CD8-positive, alpha-beta memory T cell (primary cell): ENCODE measurements around the gene ETNK1. TPM values are rescaled to one million over a fixed set of nuclear protein-coding genes. Genes with fewer than 3 reads are reported as not detected.
"Not testable (repeated sequence)": the region's sequence is repeated elsewhere in the genome, so short reads cannot be mapped to it uniquely, and the experiment has no call there.

ENCODE experiments used
- CTCF ChIA-PET: fragments of 350-600 bp; sonication (Branson Sonifier 250); formaldehyde crosslinking; loops from one replicate; lab custom pipeline; 2021; ENCODE audit warnings: antibody characterized with exemption; lab: Charles Lee
- POLR2A ChIA-PET: fragments of 350-600 bp; sonication (Branson Sonifier 250); formaldehyde crosslinking; loops from one replicate; lab custom pipeline; 2021; ENCODE audit warnings: antibody characterized with exemption; lab: Charles Lee
- DNase-seq, 5 donors: peaks; one replicate each; pipeline versions ENCODE4 v3.0.0 to v3.0.0-alpha.2; 2020 to 2022; ENCODE audit warnings: mixed read lengths in 1 of 5
- H3K27ac ChIP-seq: one replicate; pipeline ENCODE4 v1.7.0; 2013; ENCODE audit warnings: low read depth, mild to moderate bottlenecking, low read length, moderate library complexity
- H3K27me3 ChIP-seq: 2 replicates; pipeline ENCODE4 v1.7.0; 2013; ENCODE audit warnings: low read length, mild to moderate bottlenecking; ENCODE audit not compliant: insufficient read depth, poor library complexity, severe bottlenecking
- H3K36me3 ChIP-seq: 2 replicates; pipeline ENCODE4 v1.7.0; 2013; ENCODE audit warnings: mild to moderate bottlenecking, low read length, moderate library complexity; ENCODE audit not compliant: insufficient read depth
- H3K4me1 ChIP-seq: 2 replicates; pipeline ENCODE4 v1.7.0; 2013; ENCODE audit warnings: mild to moderate bottlenecking, low read length, moderate library complexity; ENCODE audit not compliant: insufficient read depth
- H3K4me3 ChIP-seq: 2 replicates; pipeline ENCODE4 v1.7.0; 2013; ENCODE audit warnings: mild to moderate bottlenecking, low read length
- H3K9me3 ChIP-seq: 2 replicates; pipeline ENCODE4 v1.7.0; 2013; ENCODE audit warnings: mild to moderate bottlenecking, low read length
- H3K27ac Mint-ChIP-seq, 8 donors: one replicate each; pipeline ENCODE4 v1.8.0; 2020 to 2021; ENCODE audit warnings: mixed read lengths in 8 of 8, mild to moderate bottlenecking in 6 of 8, inconsistent platforms in 3 of 8, moderate library complexity in 3 of 8
- H3K27me3 Mint-ChIP-seq, 2 donors: one replicate each; pipeline ENCODE4 v1.8.0; 2020 to 2021; ENCODE audit warnings: mixed read lengths in 2 of 2, mild to moderate bottlenecking in 1 of 2, moderate library complexity in 1 of 2
- H3K36me3 Mint-ChIP-seq, 3 donors: one replicate each; pipeline ENCODE4 v1.8.0; 2020 to 2021; ENCODE audit warnings: mixed read lengths in 3 of 3, inconsistent platforms in 1 of 3, mild to moderate bottlenecking in 1 of 3
- H3K4me1 Mint-ChIP-seq, 3 donors: one replicate each; pipeline ENCODE4 v1.8.0; 2020 to 2021; ENCODE audit warnings: mixed read lengths in 3 of 3, inconsistent platforms in 1 of 3, mild to moderate bottlenecking in 1 of 3
- H3K4me3 Mint-ChIP-seq, 7 donors: one replicate each; pipeline ENCODE4 v1.8.0; 2020 to 2021; ENCODE audit warnings: mixed read lengths in 7 of 7, mild to moderate bottlenecking in 6 of 7, moderate library complexity in 4 of 7, inconsistent platforms in 2 of 7
- H3K9me3 Mint-ChIP-seq, 5 donors: one replicate each; pipeline ENCODE4 v1.8.0; 2020 to 2022; ENCODE audit warnings: mixed read lengths in 5 of 5, mild to moderate bottlenecking in 3 of 5, moderate library complexity in 2 of 5, inconsistent platforms in 1 of 5
- polyA plus RNA-seq: library from polyadenylated mRNA; unstranded; fragments of 300-500 nt; fragmentation: Illumina TruSeq; gene quantifications from one replicate; pipeline ENCODE4 v1.2.3, GENCODE V29; 2021
- total RNA-seq, 2 experiments: library from RNA; stranded (reverse); gene quantifications; one replicate each; pipeline ENCODE4 v1.2.3, GENCODE V29; 2021

The ETNK1 gene
- total and polyA plus RNA-seq, 3 experiments from 2014 or later, result 18.4 to 78.4 (median 76.7) TPM

DNA sequence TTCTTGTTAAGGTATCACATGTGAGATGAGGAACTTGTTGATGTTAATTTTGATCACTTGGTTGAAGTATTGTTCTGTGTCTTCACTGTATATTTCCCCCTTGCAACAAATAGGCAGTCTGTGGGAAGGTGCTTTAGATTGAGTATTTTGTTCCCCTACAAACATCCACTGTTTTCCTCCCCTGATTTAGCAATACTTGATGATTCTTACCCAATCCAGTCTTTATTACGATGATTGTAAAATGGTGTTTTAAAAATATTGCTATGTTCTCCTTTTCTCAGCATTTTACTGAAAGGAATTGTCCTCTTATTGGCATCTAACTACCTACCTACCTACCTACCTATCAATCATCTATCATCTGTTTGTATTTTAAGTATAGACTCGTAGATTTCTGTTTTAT lies 66.3 kb downstream of the ETNK1 start:
- Mint-ChIP-seq H3K27me3 (no peaks in the 10 kb centered on the region), H3K9me3 (no peaks in the 10 kb centered on the region), H3K4me3 (no peak overlapping the region), H3K4me1 (peaks cover 19 to 31% (median 20%) of the 10 kb centered on the region in 3 donors), H3K36me3 (peaks cover 0 to 8% (median 5%) of the 10 kb centered on the region in 3 donors), H3K27ac (peak overlapping the region in 1 of 8 donors; percentile 59)
- no peak for DNase-seq
- ChIA-PET POLR2A (no interaction called here), CTCF (no interaction called here)
- Histone ChIP-seq H3K9me3 (no peaks in the 10 kb centered on the region), H3K4me1 (peaks cover 3% of the 10 kb centered on the region), H3K27ac (no peak overlapping the region), H3K27me3 (no peaks in the 10 kb centered on the region), H3K4me3 (no peak overlapping the region), H3K36me3 (no peaks in the 10 kb centered on the region)

DNA sequence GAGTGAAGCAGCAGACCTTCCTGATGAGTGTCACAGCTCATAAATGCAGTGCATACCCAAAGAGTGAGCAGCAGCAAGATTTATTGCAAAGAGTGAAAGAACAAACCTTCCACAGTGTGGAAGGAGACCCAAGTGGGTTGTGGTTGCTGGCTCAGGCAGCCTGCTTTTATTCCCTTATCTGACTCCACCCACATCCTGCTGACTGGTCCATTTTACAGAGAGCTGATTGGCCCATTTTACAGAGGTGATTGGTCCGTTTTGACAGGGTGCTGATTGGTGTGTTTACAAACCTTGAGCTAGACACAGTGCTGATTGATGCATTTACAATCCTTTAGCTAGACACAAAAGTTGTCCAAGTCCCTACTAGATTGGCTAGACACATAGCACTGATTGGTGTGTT lies 67.5 kb downstream of the ETNK1 start:
- H3K9me3 ChIP-seq, POLR2A ChIA-PET, CTCF ChIA-PET, H3K9me3 Mint-ChIP-seq, H3K27me3 Mint-ChIP-seq, H3K4me1 ChIP-seq, H3K36me3 Mint-ChIP-seq, H3K27ac Mint-ChIP-seq, H3K4me3 ChIP-seq, DNase-seq, H3K27me3 ChIP-seq, H3K36me3 ChIP-seq, H3K27ac ChIP-seq, H3K4me3 Mint-ChIP-seq: not testable (repeated sequence)
- peaks cover 9 to 20% (median 12%) of the 10 kb centered on the region in 3 donors for H3K4me1 Mint-ChIP-seq

DNA sequence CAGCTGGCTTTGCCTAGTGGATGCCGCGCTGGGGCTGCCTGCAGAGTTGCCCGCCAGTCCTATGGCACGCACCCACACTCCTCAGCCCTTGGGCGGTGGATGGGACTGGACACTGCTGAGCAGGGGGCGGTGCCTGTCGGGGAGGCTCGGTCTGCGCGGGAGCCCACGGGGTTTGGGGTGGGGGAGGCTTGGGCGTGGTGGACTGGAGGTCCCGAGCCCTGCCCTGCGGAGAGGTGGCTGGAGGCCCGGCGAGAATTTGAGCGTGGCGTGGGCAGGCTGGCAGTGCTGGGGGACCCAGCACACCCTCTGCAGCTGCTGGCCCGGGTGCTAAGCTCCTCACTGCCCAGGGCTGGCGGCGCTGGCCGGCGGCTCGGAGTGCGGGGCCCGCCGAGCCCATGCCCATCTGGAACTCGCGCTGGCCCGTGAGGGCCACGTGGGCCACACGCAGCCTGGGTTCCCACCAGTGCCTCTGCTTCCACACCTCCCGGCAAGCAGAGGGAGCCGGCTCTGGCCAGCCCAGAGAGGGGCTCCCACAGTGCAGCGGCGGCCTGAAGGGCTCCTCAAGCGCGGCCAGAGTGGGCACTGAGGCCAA lies 68.1 kb downstream of the ETNK1 start:
- Histone ChIP-seq H3K4me3 (no peak overlapping the region), H3K9me3 (no peaks in the 10 kb centered on the region), H3K27me3 (no peaks in the 10 kb centered on the region), H3K4me1 (no peaks in the 10 kb centered on the region), H3K36me3 (no peaks in the 10 kb centered on the region), H3K27ac (no peak overlapping the region)
- peaks cover 0 to 5% (median 5%) of the 10 kb centered on the region in 3 donors for H3K36me3 Mint-ChIP-seq
- no peak for DNase-seq
- no peak overlapping the region for H3K27ac Mint-ChIP-seq
- POLR2A ChIA-PET, result no interaction called here
- no peaks in the 10 kb centered on the region for H3K9me3 Mint-ChIP-seq
- H3K4me1 Mint-ChIP-seq, result peaks cover 4 to 16% (median 8%) of the 10 kb centered on the region in 3 donors
- H3K27me3 Mint-ChIP-seq, result peaks cover 0 to 3% of the 10 kb centered on the region in 2 donors
- CTCF ChIA-PET, result no interaction called here
- H3K4me3 Mint-ChIP-seq, result no peak overlapping the region

DNA sequence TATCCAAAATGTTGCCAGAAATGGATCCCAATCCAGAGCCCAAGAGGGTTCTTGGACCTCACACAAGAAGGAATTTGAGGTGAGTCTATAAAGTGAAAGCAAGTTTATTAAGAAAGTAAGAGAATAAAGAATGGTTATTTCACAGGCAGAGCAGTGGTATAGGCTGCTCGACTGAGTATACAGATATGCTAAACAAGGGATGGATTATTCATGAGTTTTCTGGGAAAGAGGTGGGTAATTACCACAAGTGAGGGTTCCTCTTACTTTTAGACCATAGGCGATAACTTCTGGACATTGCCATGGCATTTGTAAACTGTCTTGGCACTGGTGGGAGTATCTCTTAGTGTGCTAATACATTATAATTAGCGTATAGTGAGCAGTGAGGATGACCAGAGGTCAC lies 73.6 kb downstream of the ETNK1 start:
- ChIA-PET POLR2A (no interaction called here), CTCF (no interaction called here)
- H3K27me3 ChIP-seq, result no peaks in the 10 kb centered on the region
- H3K9me3 Mint-ChIP-seq, result no peaks in the 10 kb centered on the region
- no peaks in the 10 kb centered on the region for H3K4me1 ChIP-seq
- no peak overlapping the region for H3K27ac ChIP-seq
- H3K27me3 Mint-ChIP-seq, result peaks cover 0 to 3% of the 10 kb centered on the region in 2 donors
- no peaks in the 10 kb centered on the region for H3K36me3 Mint-ChIP-seq
- H3K4me3 ChIP-seq, result no peak overlapping the region
- H3K27ac Mint-ChIP-seq, result no peak overlapping the region
- no peaks in the 10 kb centered on the region for H3K36me3 ChIP-seq
- H3K9me3 ChIP-seq, result no peaks in the 10 kb centered on the region
- no peak overlapping the region for H3K4me3 Mint-ChIP-seq
- DNase-seq, result no peak
- peaks cover 0 to 4% (median 0%) of the 10 kb centered on the region in 3 donors for H3K4me1 Mint-ChIP-seq

DNA sequence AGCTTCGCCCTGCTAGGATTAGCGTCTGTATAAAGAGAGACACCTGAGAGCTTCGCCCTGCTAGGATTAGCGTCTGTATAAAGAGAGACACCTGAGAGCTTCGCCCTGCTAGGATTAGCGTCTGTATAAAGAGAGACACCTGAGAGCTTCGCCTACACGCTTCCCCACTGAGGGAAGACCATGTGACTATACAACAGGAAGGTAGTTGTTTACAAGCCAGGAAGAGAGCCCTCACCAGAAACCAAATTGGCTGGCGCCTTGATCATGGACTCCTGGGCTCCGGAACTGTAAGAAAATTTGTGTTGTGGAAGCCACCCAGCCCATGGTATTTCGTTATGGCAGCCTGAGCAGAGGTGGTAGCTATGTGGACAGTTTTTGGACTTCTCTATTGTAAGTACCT lies 74.7 kb downstream of the ETNK1 start:
- CTCF ChIA-PET, result not testable (repeated sequence)

DNA sequence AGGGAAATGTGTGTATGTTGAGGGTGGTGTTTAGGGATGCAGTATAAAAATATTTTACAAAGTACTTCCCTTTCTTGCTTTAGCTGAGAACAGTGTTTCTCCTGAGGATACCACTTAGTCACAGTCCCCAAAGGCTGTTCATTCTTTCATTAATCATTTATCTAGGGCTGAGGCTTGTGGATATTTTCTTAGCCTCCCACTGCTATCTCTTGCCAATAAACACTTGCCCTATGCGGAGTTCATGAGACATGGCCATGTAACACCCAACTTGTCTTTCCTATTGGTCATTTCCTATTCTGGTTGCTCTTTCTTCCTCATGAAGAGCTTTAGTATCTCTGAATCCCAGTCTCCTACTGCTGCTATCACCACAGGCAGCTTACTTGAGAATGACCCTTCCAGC lies 75.1 kb downstream of the ETNK1 start:
- H3K36me3 Mint-ChIP-seq, result no peaks in the 10 kb centered on the region
- Histone ChIP-seq H3K9me3 (no peaks in the 10 kb centered on the region), H3K27ac (no peak overlapping the region), H3K4me1 (no peaks in the 10 kb centered on the region), H3K27me3 (no peaks in the 10 kb centered on the region), H3K4me3 (no peak overlapping the region), H3K36me3 (no peaks in the 10 kb centered on the region)
- peaks cover 0 to 3% of the 10 kb centered on the region in 2 donors for H3K27me3 Mint-ChIP-seq
- no peak overlapping the region for H3K4me3 Mint-ChIP-seq
- POLR2A ChIA-PET, result no interaction called here
- no peaks in the 10 kb centered on the region for H3K9me3 Mint-ChIP-seq
- H3K4me1 Mint-ChIP-seq, result no peaks in the 10 kb centered on the region
- CTCF ChIA-PET, result no interaction called here
- DNase-seq, result no peak
- H3K27ac Mint-ChIP-seq, result no peak overlapping the region

More for the DNA sequence above, 74.7 kb downstream of the ETNK1 start:
- H3K4me1 Mint-ChIP-seq, H3K9me3 Mint-ChIP-seq, H3K4me3 ChIP-seq, H3K27me3 ChIP-seq, DNase-seq, H3K27ac ChIP-seq, POLR2A ChIA-PET, H3K36me3 ChIP-seq, H3K36me3 Mint-ChIP-seq, H3K4me3 Mint-ChIP-seq, H3K9me3 ChIP-seq, H3K27ac Mint-ChIP-seq, H3K27me3 Mint-ChIP-seq, H3K4me1 ChIP-seq: not testable (repeated sequence)

DNA sequence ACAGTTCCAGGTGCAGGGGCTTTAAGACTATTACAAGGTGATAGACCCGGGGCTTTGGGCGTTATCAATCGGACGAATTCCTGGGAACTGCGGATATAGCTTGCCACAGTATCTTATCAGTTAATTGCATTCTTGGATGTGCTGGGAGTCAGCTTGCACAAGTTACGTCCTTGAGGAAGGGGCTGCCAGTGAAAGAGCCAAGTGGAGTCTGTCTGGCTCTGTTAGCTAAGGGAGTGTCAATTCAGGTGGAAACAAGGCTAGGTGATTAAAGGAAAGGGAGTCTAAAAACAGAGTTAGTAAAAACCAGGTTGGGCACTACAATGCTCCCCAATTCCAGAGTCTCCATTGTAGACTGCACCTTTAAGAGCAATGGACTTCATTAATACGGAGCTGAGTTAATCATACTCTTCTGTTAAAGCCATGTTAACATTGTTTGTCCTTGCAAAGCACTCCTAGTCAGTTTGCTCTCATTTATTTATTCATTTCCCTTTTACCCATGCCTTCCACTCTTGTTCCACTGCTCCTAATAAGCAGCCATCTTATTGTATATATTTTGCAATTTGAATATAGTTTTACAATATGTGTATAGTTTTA lies 76.3 kb downstream of the ETNK1 start:
- CTCF ChIA-PET, H3K4me1 ChIP-seq, H3K9me3 Mint-ChIP-seq, DNase-seq, H3K4me3 Mint-ChIP-seq, POLR2A ChIA-PET, H3K36me3 Mint-ChIP-seq, H3K4me1 Mint-ChIP-seq, H3K4me3 ChIP-seq, H3K27ac ChIP-seq, H3K27ac Mint-ChIP-seq, H3K36me3 ChIP-seq, H3K27me3 ChIP-seq, H3K9me3 ChIP-seq, H3K27me3 Mint-ChIP-seq: not testable (repeated sequence)

DNA sequence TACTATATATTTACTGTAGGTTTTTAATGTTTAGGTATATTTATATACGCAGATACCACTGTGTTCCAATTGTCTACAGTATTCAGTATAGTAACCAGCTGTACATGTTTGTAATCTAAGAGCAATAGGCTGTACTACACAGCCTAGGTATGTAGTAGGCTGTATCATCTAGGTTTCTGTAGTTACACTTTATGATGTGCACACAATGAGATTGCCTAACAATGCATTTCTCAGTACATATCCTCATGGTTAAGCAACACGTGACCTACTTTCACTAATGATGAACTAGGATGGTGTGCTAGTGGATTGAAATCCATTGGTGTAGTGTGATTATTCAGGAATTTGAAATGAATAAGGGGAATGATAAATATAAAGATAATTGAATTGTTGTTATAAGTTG lies 77.7 kb downstream of the ETNK1 start:
- Mint-ChIP-seq H3K27ac (no peak overlapping the region), H3K9me3 (no peaks in the 10 kb centered on the region)
- POLR2A ChIA-PET, result no interaction called here

More for the DNA sequence above, 77.7 kb downstream of the ETNK1 start:
- Histone ChIP-seq H3K4me3 (no peak overlapping the region), H3K9me3 (no peaks in the 10 kb centered on the region), H3K27me3 (no peaks in the 10 kb centered on the region), H3K4me1 (no peaks in the 10 kb centered on the region), H3K27ac (no peak overlapping the region), H3K36me3 (no peaks in the 10 kb centered on the region)
- no peaks in the 10 kb centered on the region for H3K27me3 Mint-ChIP-seq
- H3K36me3 Mint-ChIP-seq, result no peaks in the 10 kb centered on the region
- DNase-seq, result no peak
- H3K4me1 Mint-ChIP-seq, result no peaks in the 10 kb centered on the region
- H3K4me3 Mint-ChIP-seq, result no peak overlapping the region
- CTCF ChIA-PET, result no interaction called here
